Smooth muscle cell (in vitro differentiated cells): Measurements from ENCODE around the gene BCOR. TPM values are rescaled to one million over a fixed set of nuclear protein-coding genes. Genes with fewer than 3 reads are reported as not detected.
A peak's percentile ranks its signal among the peaks of the same experiment; 100 is the strongest.

Source experiments
- DNase-seq: peaks from one replicate; lab custom pipeline; 2025; ENCODE audit not compliant: unreplicated experiment; lab: John Stamatoyannopoulos, UW
- H2AFZ ChIP-seq: fragments of 200-600 bp; sonication (generic); 2 replicates; pipeline ENCODE4 v1.6.0; 2016; ENCODE audit warnings: antibody characterized with exemption, low read depth, mild to moderate bottlenecking
- H3F3A ChIP-seq: fragments of 200-600 bp; sonication (generic); 2 replicates; pipeline ENCODE4 v1.6.0; 2017; ENCODE audit warnings: antibody characterized with exemption, low read depth
- H3K27ac ChIP-seq: fragments of 200-600 bp; sonication (generic); 2 replicates; pipeline ENCODE4 v1.5.1; 2016; ENCODE audit warnings: low read depth, mild to moderate bottlenecking
- H3K27me3 ChIP-seq: fragments of 200-600 bp; sonication (generic); 2 replicates; pipeline ENCODE4 v1.6.1; 2016; ENCODE audit warnings: low read depth, mild to moderate bottlenecking
- H3K36me3 ChIP-seq: fragments of 200-600 bp; sonication (generic); 2 replicates; pipeline ENCODE4 v1.5.1; 2016; ENCODE audit warnings: low read depth
- H3K4me1 ChIP-seq: fragments of 200-600 bp; sonication (generic); 2 replicates; pipeline ENCODE4 v1.5.1; 2016; ENCODE audit warnings: low read depth
- H3K4me2 ChIP-seq: fragments of 200-600 bp; sonication (generic); 2 replicates; pipeline ENCODE4 v1.6.0; 2016; ENCODE audit warnings: mild to moderate bottlenecking
- H3K4me3 ChIP-seq: fragments of 200-600 bp; sonication (generic); 2 replicates; pipeline ENCODE4 v1.5.1; 2016; ENCODE audit warnings: mild to moderate bottlenecking
- H3K79me2 ChIP-seq: fragments of 200-600 bp; sonication (generic); 2 replicates; pipeline ENCODE4 v1.6.0; 2016; ENCODE audit warnings: low read depth, mild to moderate bottlenecking
- H3K9ac ChIP-seq: fragments of 200-600 bp; sonication (generic); 2 replicates; pipeline ENCODE4 v1.6.0; 2016; ENCODE audit warnings: low read depth
- H3K9me3 ChIP-seq: fragments of 200-600 bp; sonication (generic); replicated peaks from 2 replicates; pipeline ENCODE4 v1.5.1; 2016; ENCODE audit warnings: low read depth
- H4K20me1 ChIP-seq: fragments of 200-600 bp; sonication (generic); 2 replicates; pipeline ENCODE4 v1.6.0; 2016; ENCODE audit warnings: low read depth
- CTCF ChIP-seq: fragments of 200-600 bp; sonication (generic); IDR thresholded peaks from 2 replicates; pipeline ENCODE4 v1.5.1; 2017; ENCODE audit warnings: borderline replicate concordance, mild to moderate bottlenecking, antibody characterized with exemption; ENCODE audit not compliant: insufficient read depth, poor library complexity, severe bottlenecking
- WGBS: methylation state at CpG from one replicate; pipeline ENCODE4 v1.1.7; 2016; ENCODE audit warnings: low lambda C conversion rate; 5-methylcytosine and 5-hydroxymethylcytosine counted together
- polyA plus RNA-seq: library from polyadenylated mRNA; unstranded; fragments of >200 nt; fragmentation: Nextera tagmentation; extraction: Ambion mirVana; gene quantifications from 2 replicates; pipeline ENCODE4 v1.2.1, GENCODE V29; 2016
- total RNA-seq: library from RNA; depleted of rRNA; stranded (reverse); fragments of >200 nt; gene quantifications from 2 replicates; pipeline ENCODE4 v1.2.3, GENCODE V29; 2014

The BCOR gene
- total and polyA plus RNA-seq, 2 experiments from 2014 or later, result 19.5 to 28.0 TPM

DNA sequence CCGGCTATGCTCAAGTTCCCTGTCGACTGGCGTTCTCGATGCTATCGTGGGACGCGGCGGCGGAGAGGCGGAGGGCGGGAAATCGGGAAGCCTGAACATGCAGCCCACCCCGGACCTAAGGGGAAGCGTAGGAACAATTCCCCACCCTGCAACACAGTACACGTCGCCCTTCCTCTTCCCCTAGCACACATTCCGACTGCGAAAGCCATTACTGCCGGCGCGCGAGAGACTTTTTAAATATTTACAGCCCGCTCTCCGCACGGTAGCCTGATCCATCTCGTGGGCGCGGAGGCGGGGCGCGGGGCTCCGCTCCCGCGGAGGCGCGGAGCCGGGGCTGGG is 48.1 kb upstream of the BCOR start:
- WGBS, result 2% methylated on average over 33 of the region's 37 CpGs
- Histone ChIP-seq H2AFZ (peak overlapping the region; percentile 65), H3K79me2 (no peaks in the 10 kb centered on the region), H3K4me3 (peak overlapping the region; percentile 67), H3K27ac (no peak overlapping the region), H3K9me3 (no peaks in the 10 kb centered on the region), H3K36me3 (no peaks in the 10 kb centered on the region), H3K4me2 (peak overlapping the region; percentile 93), H3K9ac (no peak overlapping the region), H3K27me3 (peaks cover 54% of the 10 kb centered on the region), H3F3A (peaks cover 6% of the 10 kb centered on the region), H3K4me1 (peaks cover 33% of the 10 kb centered on the region), H4K20me1 (peaks cover 18% of the 10 kb centered on the region)
- no peak for TF ChIP-seq CTCF
- no peak for DNase-seq

DNA sequence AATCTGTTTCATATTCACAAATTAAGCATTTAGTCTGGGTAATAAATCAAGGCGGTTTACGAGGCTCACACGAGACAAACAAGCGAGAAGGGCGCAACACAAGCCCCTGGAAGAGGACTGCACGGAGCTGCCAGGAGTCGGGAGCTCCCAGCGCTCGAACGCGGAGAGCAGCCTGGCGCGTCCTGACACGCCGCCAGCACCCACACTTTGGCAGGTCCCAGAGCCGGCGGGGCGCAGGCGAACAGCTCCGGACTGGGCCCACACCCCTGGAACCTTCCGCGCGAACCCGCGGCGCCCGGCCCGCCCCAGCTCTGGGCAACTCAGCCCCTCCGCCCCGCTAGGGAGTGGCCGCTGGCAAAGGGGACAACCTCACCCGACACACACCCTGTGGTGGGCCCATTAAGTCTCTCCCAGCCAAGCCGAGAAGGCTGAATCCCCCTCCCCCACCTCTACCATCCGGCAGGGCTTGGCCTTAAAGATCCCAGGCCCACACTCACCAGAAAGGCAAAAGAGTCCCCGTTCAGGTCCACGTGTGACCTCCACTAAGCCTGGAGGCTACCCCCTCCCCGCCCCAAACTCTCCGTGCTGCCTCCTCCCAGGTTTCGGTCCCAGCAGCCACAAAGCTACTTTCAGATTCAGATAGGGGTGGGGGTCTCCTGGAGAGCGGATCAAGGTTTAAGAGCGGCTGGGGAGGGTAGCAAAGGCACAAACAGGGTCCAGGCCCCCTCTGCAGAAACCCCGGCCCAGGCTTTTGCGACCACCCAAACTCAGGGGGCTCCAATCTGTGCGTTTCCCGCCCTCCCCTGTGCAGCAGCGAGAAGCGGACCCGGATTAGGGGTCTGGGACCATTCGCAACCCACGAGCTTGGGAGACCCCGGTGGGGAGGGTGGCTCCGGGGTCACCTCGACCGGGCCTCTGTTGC is 47.5 kb upstream of the BCOR start:
- Histone ChIP-seq H3F3A (peaks cover 6% of the 10 kb centered on the region), H3K79me2 (no peaks in the 10 kb centered on the region), H3K36me3 (no peaks in the 10 kb centered on the region), H3K27me3 (peaks cover 53% of the 10 kb centered on the region), H3K27ac (no peak overlapping the region), H3K4me2 (peak overlapping the region; percentile 93), H2AFZ (peak overlapping the region; percentile 49), H3K9me3 (no peaks in the 10 kb centered on the region), H4K20me1 (peaks cover 18% of the 10 kb centered on the region), H3K4me1 (peaks cover 33% of the 10 kb centered on the region), H3K9ac (no peak overlapping the region), H3K4me3 (peak overlapping the region; percentile 67)
- WGBS, result 3% methylated on average over 53 of the region's 54 CpGs
- TF ChIP-seq CTCF, result no peak
- DNase-seq, result no peak

GRCh38 chrX:40144576-40144975 is 46.8 kb upstream of the BCOR start:
- DNase-seq, result no peak
- Histone ChIP-seq H3K9me3 (no peaks in the 10 kb centered on the region), H3K79me2 (no peaks in the 10 kb centered on the region), H3F3A (peaks cover 6% of the 10 kb centered on the region), H3K4me1 (peaks cover 31% of the 10 kb centered on the region), H3K27me3 (peaks cover 53% of the 10 kb centered on the region), H3K4me2 (peak overlapping the region; percentile 93), H3K9ac (no peak overlapping the region), H3K36me3 (no peaks in the 10 kb centered on the region), H3K27ac (no peak overlapping the region), H4K20me1 (peaks cover 18% of the 10 kb centered on the region), H2AFZ (no peak overlapping the region), H3K4me3 (peak overlapping the region; percentile 67)
- TF ChIP-seq CTCF, result no peak
- WGBS, result 28% methylated on average over 9 of the region's 9 CpGs
